ENCODE data around the gene PLPPR3. TPM values are rescaled to one million over a fixed set of nuclear protein-coding genes. Genes with fewer than 3 reads are reported as not detected.

Gene PLPPR3
- total RNA-seq, 1 experiment from 2014 or later: 57.9 TPM

DNA sequence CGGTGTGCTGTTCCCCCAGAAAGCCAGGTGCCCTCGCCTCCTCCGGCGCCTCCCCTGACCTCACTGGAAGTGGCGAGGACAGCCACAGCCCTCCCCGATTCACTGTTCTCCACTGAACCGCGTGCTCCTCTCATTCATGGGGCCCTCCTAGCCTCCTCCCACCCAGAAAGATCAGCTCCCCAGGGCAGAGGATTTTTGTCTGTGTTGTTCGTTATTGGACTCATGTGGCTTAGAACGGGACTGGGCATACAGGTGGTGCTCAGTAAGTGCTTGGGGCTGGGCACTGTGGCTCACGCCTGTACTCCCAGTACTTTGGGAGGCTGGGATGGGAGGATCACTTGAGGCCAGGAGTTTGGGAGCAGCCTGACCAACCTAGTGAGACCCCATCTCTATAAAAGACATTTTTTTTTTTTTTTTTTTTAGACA, 22.8 kb upstream of the PLPPR3 start:
- H4K91ac ChIP-seq (ENCODE audit: insufficient read length, low read depth, low read length): no peak overlapping the region
- H2BK120ac ChIP-seq (ENCODE audit: low read depth, low read length, poor library complexity, severe bottlenecking): no peak overlapping the region
- H3K27ac ChIP-seq (ENCODE audit: insufficient read length, low read depth, low read length): no peak overlapping the region
- Mint-ChIP-seq H3K9me3 (peaks cover 0 to 4% of the 10 kb centered on the region in 2 experiments; a peak in 2 of 5 replicates), H3K27me3 (ENCODE audit: low read depth) (peaks cover 60% of the 10 kb centered on the region), H3K27ac (no peak overlapping the region), H3K36me3 (ENCODE audit: insufficient read depth in 1 of 3, low read depth in 3 of 3) (no peaks in the 10 kb centered on the region; a peak in 1 of 7 replicates), H3K4me1 (peaks cover 2 to 11% of the 10 kb centered on the region in 2 experiments; a peak in 2 of 4 replicates), H3K4me3 (peak overlapping the region; percentile 23 to 77; a peak in 4 of 5 replicates)
- no peaks in the 10 kb centered on the region for H3K79me2 ChIP-seq (ENCODE audit: insufficient read depth, low read length)
- H2BK15ac ChIP-seq (ENCODE audit: low read depth, low read length): no peak overlapping the region
- H3K79me1 ChIP-seq (ENCODE audit: insufficient read depth, low read depth, low read length, poor library complexity, severe bottlenecking): no peaks in the 10 kb centered on the region
- no peak overlapping the region for H4K8ac ChIP-seq (replicated peaks; ENCODE audit: insufficient read length, low read depth, low read length)
- no peak overlapping the region for H3T11ph ChIP-seq (ENCODE audit: low read length)
- H2BK12ac ChIP-seq (ENCODE audit: insufficient read length, low read depth, low read length): no peak overlapping the region
- H3K18ac ChIP-seq (ENCODE audit: insufficient read length, low read depth, low read length): no peak overlapping the region
- H3K14ac ChIP-seq (ENCODE audit: insufficient read depth, low read length): no peak overlapping the region
- H4K5ac ChIP-seq (ENCODE audit: insufficient read length, low read depth, low read length): no peak overlapping the region
- H3K27me3 ChIP-seq (ENCODE audit: insufficient read depth, low read length): peaks cover 3% of the 10 kb centered on the region; the same call in 1 of the 2 replicates
- H2AK5ac ChIP-seq (ENCODE audit: insufficient read length, low read length): no peak overlapping the region
- no peak overlapping the region for H3K4me2 ChIP-seq (ENCODE audit: insufficient read depth, insufficient read length, low read length)
- H3K23ac ChIP-seq (ENCODE audit: insufficient read length, low read depth, low read length): no peak overlapping the region
- H3K4me1 ChIP-seq (ENCODE audit: insufficient read depth, low read length): no peaks in the 10 kb centered on the region
- no peak for DNase-seq
- H4K20me1 ChIP-seq (ENCODE audit: control insufficient read depth, insufficient read depth, insufficient read length): no peaks in the 10 kb centered on the region
- no peak overlapping the region for H3K9ac ChIP-seq (ENCODE audit: extremely low read depth, insufficient read length, low read length)
- no peak overlapping the region for H2BK20ac ChIP-seq (ENCODE audit: low read depth, low read length, poor library complexity, severe bottlenecking)
- no peak overlapping the region for H3K4ac ChIP-seq (ENCODE audit: low read depth, low read length)
- no peak for TF ChIP-seq CTCF (conservative IDR thresholded peaks at IDR 0.05)
- peaks cover 2% of the 10 kb centered on the region for H3K23me2 ChIP-seq (ENCODE audit: insufficient read length, low read depth, low read length, poor library complexity, severe bottlenecking)
- no peak overlapping the region for H2BK5ac ChIP-seq (ENCODE audit: insufficient read length, low read length)
- no peak overlapping the region for H3K56ac ChIP-seq (ENCODE audit: insufficient read length, low read depth, low read length)
- WGBS (ENCODE audit: extremely low coverage, insufficient read length, low lambda C conversion rate): no CpG with 5 or more reads among the region's 11 CpGs
- H2AFZ ChIP-seq (ENCODE audit: low read length): no peak overlapping the region
- H3K9me3 ChIP-seq (ENCODE audit: control insufficient read depth, low read depth, low read length): no peaks in the 10 kb centered on the region

Data from H9 (cell line).